ENCODE results near the gene LIX1.
"Not testable (repeated sequence)": the region's sequence is repeated elsewhere in the genome, so short reads cannot be mapped to it uniquely, and the experiment has no call there.

The LIX1 gene

GRCh38 chr5:97102010-97102470 is 40.4 kb downstream of the LIX1 start:
- no peak for DNase-seq (ENCODE audit: low read depth in 2 of 2)

GRCh38 chr5:97101189-97101910 is 41.1 kb downstream of the LIX1 start:
- no peak for DNase-seq (ENCODE audit: low read depth in 2 of 2)

DNA sequence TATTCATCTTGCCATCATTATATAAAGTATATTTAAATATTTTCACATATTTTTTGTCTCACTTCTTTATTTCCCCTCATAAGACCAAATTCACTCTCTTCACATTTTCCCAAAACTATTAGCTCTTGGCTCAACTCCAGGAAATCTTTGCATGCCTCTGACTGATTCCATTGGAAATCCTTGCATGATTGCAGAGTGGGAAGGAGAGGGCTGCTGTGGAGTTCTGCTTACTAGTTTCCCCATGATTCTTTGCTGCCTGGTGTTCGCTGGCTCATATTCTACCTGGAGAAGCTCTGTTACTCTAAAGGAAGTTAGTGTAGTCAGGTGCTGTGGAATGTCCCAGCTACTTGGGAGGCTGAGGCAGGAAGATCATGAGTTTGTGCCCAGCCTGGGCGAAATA is 41.9 kb downstream of the LIX1 start:
- DNase-seq (ENCODE audit: low read depth in 2 of 2), result no peak

- no peak for DNase-seq (ENCODE audit: low read depth in 2 of 2)
Measured at GRCh38 chr5:97098922-97099321, 43.5 kb downstream of the LIX1 start.

DNA sequence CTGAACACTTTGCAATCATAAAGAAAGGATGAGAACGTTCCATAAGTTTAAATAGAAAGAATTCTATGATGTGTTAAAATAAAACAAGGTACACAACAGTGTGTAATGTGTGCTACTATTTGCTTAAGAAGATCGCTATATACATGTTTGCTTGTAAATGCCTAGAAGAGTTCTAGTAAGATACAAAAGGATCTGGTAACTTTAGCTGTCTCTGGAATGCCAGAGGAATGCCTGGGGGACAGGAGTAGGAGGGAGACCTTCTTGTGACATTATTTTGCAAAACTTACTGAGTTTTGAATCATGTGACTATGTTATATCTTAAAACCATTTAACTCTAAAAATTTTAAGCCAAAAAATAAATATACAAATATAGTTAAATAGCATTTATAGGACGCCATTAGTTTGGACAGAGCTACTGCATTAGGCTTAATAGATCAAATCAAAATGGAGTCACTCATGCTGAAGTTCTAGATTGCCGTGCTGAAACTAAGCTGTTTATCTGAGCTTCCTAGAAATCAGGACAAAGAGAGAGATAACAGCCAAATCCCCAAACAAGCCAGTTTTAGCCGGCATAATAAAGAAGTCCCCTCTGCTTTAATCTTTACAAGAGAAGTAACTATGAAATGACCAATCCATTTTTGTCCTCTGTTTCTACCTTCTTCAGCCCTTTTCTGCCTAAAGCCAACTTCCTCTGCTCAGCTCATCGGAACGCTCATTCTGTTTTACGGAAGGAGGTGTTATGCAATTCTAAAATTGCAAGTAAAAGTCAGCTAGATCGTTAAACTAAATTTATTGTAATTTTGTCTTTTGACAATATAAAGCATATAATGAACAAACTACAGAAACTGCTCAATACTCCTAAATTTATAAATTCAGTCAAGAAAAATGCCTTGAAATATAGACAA is 44.8 kb downstream of the LIX1 start:
- DNase-seq (ENCODE audit: low read depth in 2 of 2), result no peak

- no peak for DNase-seq (ENCODE audit: low read depth in 2 of 2)
Measured at GRCh38 chr5:97096846-97097245, 45.6 kb downstream of the LIX1 start.

- DNase-seq (ENCODE audit: low read depth in 2 of 2), result no peak
Measured at GRCh38 chr5:97096191-97096590, 46.2 kb downstream of the LIX1 start.

- DNase-seq (ENCODE audit: low read depth in 2 of 2), result no peak
Measured at GRCh38 chr5:97095318-97095732, 47.1 kb downstream of the LIX1 start.

- no peak for DNase-seq (ENCODE audit: low read depth in 2 of 2)
Measured at GRCh38 chr5:97094579-97095317, 47.7 kb downstream of the LIX1 start.

- no peak for DNase-seq (ENCODE audit: low read depth in 2 of 2)
Measured at GRCh38 chr5:97093193-97093592, 49.2 kb downstream of the LIX1 start.

DNA sequence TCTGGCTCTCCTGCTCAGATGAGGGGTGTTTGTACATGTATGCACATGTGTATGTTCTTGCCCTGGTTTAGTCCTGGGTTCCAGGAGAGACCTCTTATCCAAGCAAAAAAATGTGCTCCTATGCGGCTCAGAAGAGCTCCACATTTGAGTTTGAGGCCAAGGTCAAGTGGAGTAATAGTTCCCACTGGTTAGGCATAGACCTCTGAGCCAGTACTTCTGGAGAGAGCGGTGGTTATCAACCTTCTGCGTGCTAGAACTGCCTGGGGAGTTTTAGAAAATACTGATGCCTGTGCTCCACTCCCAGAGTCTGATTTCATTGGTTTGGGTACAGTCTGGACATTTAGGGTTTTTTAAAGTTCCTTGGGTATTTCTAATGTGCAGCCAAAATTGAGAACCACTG is 51.5 kb downstream of the LIX1 start:
- DNase-seq (ENCODE audit: low read depth in 2 of 2), result no peak

GRCh38 chr5:97089149-97089801 is 53.1 kb downstream of the LIX1 start:
- DNase-seq (ENCODE audit: low read depth in 2 of 2), result no peak

DNA sequence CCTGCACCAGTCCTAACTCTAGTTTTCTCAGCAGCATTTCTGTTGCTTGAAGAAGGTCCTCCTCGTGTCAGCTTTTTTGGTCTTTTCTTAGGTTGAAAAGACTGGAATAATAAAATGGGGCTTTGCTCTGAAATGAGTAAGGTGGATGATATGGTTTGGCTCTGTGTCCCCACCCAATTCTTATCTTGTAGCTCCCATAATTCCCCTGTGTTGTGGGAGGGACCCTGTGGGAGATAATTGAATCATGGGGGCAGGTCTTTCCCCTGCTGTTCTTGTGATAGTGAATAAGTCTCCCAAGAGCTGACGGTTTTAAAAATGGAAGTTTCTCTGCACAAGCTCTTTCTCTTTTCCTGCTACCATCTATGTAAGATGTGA is 53.6 kb downstream of the LIX1 start:
- no peak for DNase-seq (ENCODE audit: low read depth in 2 of 2)

DNA sequence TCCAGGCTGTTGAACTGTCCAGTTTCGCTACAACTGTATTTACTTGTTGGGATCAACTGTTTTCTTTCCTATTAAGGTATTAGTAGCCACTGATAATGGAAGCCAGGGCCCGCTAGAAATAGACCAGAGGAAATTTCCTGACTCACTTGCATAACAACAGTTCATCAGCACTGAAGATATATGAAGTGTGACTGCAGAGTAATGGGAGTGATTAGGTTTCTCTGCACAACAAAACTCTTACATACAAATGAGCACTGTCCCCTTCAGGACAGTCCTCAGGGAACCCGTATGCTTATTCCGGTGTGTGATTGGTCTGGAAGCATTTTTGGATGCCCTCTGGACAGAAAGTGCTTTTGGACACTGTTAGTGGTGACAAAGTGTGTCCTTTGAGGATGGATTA is 55.3 kb downstream of the LIX1 start:
- DNase-seq (ENCODE audit: low read depth in 2 of 2), result no peak

DNA sequence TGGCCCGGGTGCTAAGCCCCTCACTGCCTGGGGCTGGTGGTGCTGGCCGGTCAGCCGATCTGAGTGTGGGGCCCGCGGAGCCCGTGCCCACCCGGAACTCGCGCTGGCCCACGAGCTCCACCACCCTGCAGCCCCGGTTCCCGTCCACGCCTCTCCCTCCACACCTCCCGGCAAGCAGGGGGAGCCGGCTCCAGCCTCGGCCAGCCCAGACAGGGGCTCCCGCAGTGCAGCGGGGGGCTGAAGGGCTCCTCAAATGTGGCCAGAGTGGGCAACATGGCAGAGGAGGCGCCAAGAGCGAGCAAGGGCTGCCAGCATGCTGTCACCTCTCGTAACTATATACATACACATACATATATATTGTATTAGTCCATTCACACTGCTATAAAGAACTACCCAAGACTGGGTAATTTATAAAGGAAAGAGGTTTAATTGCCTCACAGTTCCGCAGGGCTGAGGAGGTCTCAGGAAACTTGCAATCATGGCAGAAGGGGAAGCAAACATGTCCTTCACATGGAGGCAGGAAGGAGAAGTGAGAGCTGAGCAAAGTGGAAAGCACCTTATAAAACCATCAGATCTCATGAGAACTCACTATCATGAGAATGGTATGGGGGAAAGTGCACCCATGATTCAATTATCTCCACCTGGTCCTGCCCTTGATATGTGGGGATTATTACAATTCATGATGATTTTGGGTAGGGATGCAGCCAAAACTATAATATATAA is 56.8 kb downstream of the LIX1 start:
- DNase-seq (ENCODE audit: low read depth in 2 of 2), result no peak

- DNase-seq (ENCODE audit: low read depth in 2 of 2), result not testable (repeated sequence)
Measured at GRCh38 chr5:97084782-97085458, 57.5 kb downstream of the LIX1 start.

DNA sequence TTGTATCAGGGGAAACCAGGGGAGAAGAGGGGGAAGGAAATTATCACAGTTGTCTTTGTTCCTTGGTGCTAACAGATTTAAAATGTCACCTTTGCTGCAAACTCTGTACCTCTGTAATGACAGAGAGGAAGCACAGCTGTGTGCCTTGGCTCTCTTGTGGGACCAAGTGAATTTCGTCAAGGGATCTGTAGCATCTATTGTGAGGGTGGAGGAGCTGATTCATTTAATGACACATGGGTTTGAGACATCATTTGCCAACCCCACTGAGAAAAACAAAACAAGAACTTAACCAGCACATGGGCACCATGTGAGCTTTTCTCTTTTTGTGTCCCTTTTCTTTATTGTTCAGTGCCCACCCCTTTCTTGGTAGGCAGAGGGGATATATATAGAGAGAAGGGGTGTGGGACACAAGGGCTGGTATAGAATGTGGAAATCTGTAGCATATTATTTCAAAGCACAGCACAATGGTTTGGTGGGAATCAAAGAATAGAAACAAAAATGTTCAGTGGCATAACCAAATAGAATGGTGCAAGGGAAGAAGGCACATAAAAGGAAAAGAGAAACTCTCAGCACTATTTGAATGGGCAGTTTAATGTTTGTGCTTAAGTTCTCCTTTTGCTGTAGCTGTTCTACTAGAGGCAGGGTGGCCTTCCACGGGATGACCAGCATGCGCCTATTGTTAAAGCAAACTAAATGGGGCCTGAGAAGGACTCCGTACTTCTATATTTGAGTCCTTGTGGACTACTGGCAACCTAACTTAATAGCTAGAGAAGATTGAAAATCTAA is 63.3 kb downstream of the LIX1 start:
- DNase-seq (ENCODE audit: low read depth in 2 of 2), result no peak

- DNase-seq (ENCODE audit: low read depth in 2 of 2), result no peak
Measured at GRCh38 chr5:97077246-97077645, 65.2 kb downstream of the LIX1 start.

GRCh38 chr5:97076098-97076497 is 66.3 kb downstream of the LIX1 start:
- DNase-seq (ENCODE audit: low read depth in 2 of 2), result no peak

- DNase-seq (ENCODE audit: low read depth in 2 of 2), result no peak
Measured at GRCh38 chr5:97075649-97076048, 66.8 kb downstream of the LIX1 start.

Data from stimulated activated CD8-positive, alpha-beta memory T cell treated with anti-CD3 and anti-CD28 coated beads, Interleukin-2, amount 100 ng/mL, for 48 hours (primary cell).